ENCODE measurements around the gene FSIP1.

The FSIP1 gene

DNA sequence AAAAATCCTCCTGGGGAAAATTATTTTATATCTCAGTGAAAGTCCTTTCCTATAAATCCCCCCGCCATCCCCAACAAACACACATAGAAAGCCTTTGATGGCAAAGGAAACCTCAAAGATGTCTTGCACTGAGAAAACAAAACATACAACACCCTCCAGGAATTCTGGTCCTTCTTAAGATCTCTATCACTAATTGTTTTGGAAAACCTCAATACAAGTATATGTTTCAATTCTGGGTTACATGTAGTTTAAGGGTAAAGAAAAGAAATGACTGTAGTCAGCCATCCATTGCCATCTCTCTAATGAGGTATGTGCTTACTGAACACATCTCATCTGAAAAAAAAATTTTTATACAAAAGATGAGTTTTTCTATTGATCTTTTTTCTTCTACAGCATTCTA lies 97.3 kb downstream of the FSIP1 start:
- no peak for TF ChIP-seq CTCF (IDR thresholded peaks at IDR 0.05; ENCODE audit: insufficient read depth, low read depth, low read length, missing control alignments)
- H3K4me3 ChIP-seq (ENCODE audit: low read length), result no peak overlapping the region
- DNase-seq (ENCODE audit: low read depth), result no peak

- no peak for DNase-seq (ENCODE audit: low read depth)
- no peak overlapping the region for H3K4me3 ChIP-seq (ENCODE audit: low read length)
- no peak for TF ChIP-seq CTCF (IDR thresholded peaks at IDR 0.05; ENCODE audit: insufficient read depth, low read depth, low read length, missing control alignments)
Observed at GRCh38 chr15:39684233-39684632, 98.4 kb downstream of the FSIP1 start.

- TF ChIP-seq CTCF (IDR thresholded peaks at IDR 0.05; ENCODE audit: insufficient read depth, low read depth, low read length, missing control alignments), result no peak
- no peak for DNase-seq (ENCODE audit: low read depth)
- H3K4me3 ChIP-seq (ENCODE audit: low read length), result no peak overlapping the region
Observed at GRCh38 chr15:39682366-39682765, 100.3 kb downstream of the FSIP1 start.

GRCh38 chr15:39680868-39681267 lies 101.8 kb downstream of the FSIP1 start:
- no peak for TF ChIP-seq CTCF (IDR thresholded peaks at IDR 0.05; ENCODE audit: insufficient read depth, low read depth, low read length, missing control alignments)

DNA sequence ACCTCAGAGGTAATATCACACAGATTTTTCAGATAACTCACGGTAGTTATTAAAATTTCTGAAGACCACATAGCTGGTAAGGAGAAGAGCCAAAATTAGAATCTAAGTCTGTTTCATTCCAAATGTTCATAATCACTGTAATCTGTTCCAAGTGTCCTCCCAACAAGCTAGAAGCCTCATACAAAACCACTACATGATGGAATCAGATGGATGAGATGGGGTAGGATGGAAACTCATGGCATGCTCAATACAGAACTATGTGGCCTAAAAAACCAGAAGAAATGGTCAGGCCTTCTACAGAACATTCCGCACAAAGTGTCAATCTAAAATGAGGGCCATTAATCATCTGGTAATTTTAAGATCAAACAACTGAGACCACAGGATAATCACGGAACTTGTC lies 110.0 kb downstream of the FSIP1 start:
- no peak for DNase-seq (ENCODE audit: low read depth)
- no peak for TF ChIP-seq CTCF (IDR thresholded peaks at IDR 0.05; ENCODE audit: insufficient read depth, low read depth, low read length, missing control alignments)
- H3K4me3 ChIP-seq (ENCODE audit: low read length), result no peak overlapping the region

More at GRCh38 chr15:39680868-39681267, 101.8 kb downstream of the FSIP1 start:
- H3K4me3 ChIP-seq (ENCODE audit: low read length), result no peak overlapping the region
- no peak for DNase-seq (ENCODE audit: low read depth)

DNA sequence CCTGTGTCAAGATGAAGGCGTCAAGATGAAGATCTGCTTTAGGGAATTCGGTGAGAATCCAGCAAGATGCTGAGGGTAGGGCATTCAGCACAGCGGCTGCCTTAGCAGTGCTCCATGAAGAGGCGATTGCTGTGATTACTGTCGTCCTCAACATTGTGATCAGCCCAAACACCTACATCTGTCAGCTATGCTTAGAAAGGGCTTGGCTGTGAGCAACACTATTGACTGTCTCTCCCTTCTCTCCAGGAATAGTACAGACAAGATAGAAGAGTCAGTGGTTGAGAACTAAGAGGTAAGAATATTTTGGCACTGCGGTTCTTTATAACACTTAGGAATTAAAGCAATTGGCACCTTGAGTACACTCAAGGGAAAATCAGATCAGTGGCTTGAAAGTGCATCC lies 110.5 kb downstream of the FSIP1 start:
- no peak for TF ChIP-seq CTCF (IDR thresholded peaks at IDR 0.05; ENCODE audit: insufficient read depth, low read depth, low read length, missing control alignments)
- no peak overlapping the region for H3K4me3 ChIP-seq (ENCODE audit: low read length)
- DNase-seq (ENCODE audit: low read depth), result no peak

GRCh38 chr15:39670687-39671086 lies 112.0 kb downstream of the FSIP1 start:
- DNase-seq (ENCODE audit: low read depth), result peak; percentile 26
- no peak for TF ChIP-seq CTCF (IDR thresholded peaks at IDR 0.05; ENCODE audit: insufficient read depth, low read depth, low read length, missing control alignments)
- H3K4me3 ChIP-seq (ENCODE audit: low read length), result no peak overlapping the region

Data from epithelial cell of esophagus (primary cell).